Activated CD8-positive, alpha-beta T cell treated with anti-CD3 and anti-CD28 coated beads, Interleukin-2, amount 10 ng/mL, durations not matched to agents 7 days and 5 days (primary cell): ENCODE measurements around the gene COQ6. TPM values are rescaled to one million over a fixed set of nuclear protein-coding genes. Genes with fewer than 3 reads are reported as not detected.
"Not testable (repeated sequence)": the region's sequence is repeated elsewhere in the genome, so short reads cannot be mapped to it uniquely, and the experiment has no call there.

Experiments
- ATAC-seq: fragments of 150-1000 bp; cut with Tn5 transposase; one replicate; pipeline ENCODE4 v1.10.0; 2021; ENCODE audit warnings: moderate library complexity
- CTCF ChIA-PET: fragments of 350-600 bp; sonication (Branson Sonifier 250); formaldehyde crosslinking; loops from one replicate; lab custom pipeline; 2021; ENCODE audit warnings: antibody characterized with exemption; lab: Charles Lee
- POLR2A ChIA-PET: fragments of 350-600 bp; sonication (Branson Sonifier 250); formaldehyde crosslinking; loops from one replicate; lab custom pipeline; 2021; ENCODE audit warnings: antibody characterized with exemption; lab: Charles Lee
- DNase-seq: peaks from one replicate; pipeline ENCODE4 v3.0.0-alpha.2; 2020
- H3K27ac Mint-ChIP-seq: one replicate; pipeline ENCODE4 v1.8.0; 2021; ENCODE audit warnings: mild to moderate bottlenecking, mixed read lengths
- H3K27me3 Mint-ChIP-seq: one replicate; pipeline ENCODE4 v1.8.0; 2021; ENCODE audit warnings: low read depth, mixed read lengths
- H3K36me3 Mint-ChIP-seq: one replicate; pipeline ENCODE4 v1.8.0; 2021; ENCODE audit warnings: low read depth, mixed read lengths
- H3K4me1 Mint-ChIP-seq: one replicate; pipeline ENCODE4 v1.8.0; 2021; ENCODE audit warnings: low read depth, mixed read lengths
- H3K4me3 Mint-ChIP-seq: one replicate; pipeline ENCODE4 v1.8.0; 2021; ENCODE audit warnings: mild to moderate bottlenecking, mixed read lengths
- H3K9me3 Mint-ChIP-seq: one replicate; pipeline ENCODE4 v1.8.0; 2022; ENCODE audit warnings: mixed read lengths; ENCODE audit not compliant: insufficient read depth
- total RNA-seq, 2 experiments: library from RNA; stranded (reverse); gene quantifications; one replicate each; pipeline ENCODE4 v1.2.3, GENCODE V29; 2021

The COQ6 gene
- total RNA-seq, 2 experiments from 2014 or later, result 18.9 to 19.0 TPM

DNA sequence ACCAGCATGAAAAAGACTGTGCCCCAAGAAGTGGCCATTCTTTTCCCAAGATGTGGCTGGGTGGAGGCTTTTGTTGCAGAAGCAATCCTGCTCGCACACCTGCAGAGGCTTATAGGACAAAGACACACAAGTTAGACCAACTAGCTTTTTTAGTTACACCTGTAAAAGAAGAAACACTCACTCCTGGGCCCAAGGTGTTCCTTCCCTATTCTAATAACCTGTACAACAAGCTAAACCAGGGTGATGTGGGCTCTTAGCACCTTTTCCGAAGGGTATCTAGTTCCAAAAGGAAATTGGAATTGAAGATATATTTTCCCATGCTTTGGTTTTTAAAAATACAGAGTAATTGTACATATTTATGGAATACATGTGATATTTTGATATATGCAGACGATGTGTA is 38.0 kb downstream of the COQ6 start:
- DNase-seq, result no peak
- peaks cover 15% of the 10 kb centered on the region for H3K36me3 Mint-ChIP-seq
- no peaks in the 10 kb centered on the region for H3K9me3 Mint-ChIP-seq
- no peaks in the 10 kb centered on the region for H3K4me1 Mint-ChIP-seq
- no peaks in the 10 kb centered on the region for H3K27me3 Mint-ChIP-seq
- POLR2A ChIA-PET, result no interaction called here
- no peak overlapping the region for H3K4me3 Mint-ChIP-seq
- CTCF ChIA-PET, result no interaction called here
- no peak overlapping the region for H3K27ac Mint-ChIP-seq
- no peak for ATAC-seq

DNA sequence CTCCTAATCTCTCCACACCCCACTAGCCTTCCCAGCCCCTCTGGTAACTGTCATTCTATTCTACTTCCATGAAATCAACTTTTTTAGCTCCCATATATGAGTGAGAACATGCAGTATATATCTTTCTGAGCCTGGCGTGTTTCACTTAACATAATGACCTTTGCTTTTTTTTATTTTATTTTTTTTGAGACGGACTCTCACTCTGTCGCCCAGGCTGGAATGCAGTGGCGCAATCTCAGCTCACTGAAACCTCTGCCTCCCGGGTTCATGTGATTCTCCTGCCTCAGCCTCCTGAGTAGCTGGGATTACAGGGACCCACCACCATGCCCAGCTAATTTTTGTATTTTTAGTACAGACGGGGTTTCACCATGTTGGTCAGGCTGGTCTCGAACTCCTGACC is 38.6 kb downstream of the COQ6 start:
- peaks cover 15% of the 10 kb centered on the region for H3K36me3 Mint-ChIP-seq
- ATAC-seq, CTCF ChIA-PET: not testable (repeated sequence)

DNA sequence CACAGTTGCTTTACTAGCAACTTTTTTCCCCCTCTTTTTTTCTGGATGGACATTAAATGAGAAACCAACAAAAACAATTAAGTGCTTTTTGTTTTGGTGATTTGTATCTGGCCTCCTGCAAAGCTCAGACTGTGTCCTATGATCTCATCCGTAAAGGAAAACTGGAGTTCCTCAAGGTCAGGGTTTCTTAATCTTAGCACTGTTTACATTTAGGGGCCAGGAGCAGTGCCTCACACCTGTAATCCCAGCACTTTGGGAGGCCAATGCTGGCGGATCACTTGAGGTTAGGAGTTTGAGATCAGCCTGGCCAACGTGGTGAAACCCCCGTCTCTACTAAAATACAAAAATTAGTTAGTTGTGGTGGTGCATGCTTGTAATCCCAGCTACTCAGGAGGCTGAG is 41.0 kb downstream of the COQ6 start:
- Mint-ChIP-seq H3K4me3 (no peak overlapping the region), H3K27ac (no peak overlapping the region), H3K36me3 (peaks cover 8% of the 10 kb centered on the region), H3K9me3 (no peaks in the 10 kb centered on the region), H3K4me1 (no peaks in the 10 kb centered on the region), H3K27me3 (no peaks in the 10 kb centered on the region)
- ATAC-seq (no peak), DNase-seq (no peak)
- ChIA-PET CTCF (no interaction called here), POLR2A (no interaction called here)

More for the DNA sequence above, 38.6 kb downstream of the COQ6 start:
- H3K4me3 Mint-ChIP-seq, H3K4me1 Mint-ChIP-seq, H3K27me3 Mint-ChIP-seq, POLR2A ChIA-PET, DNase-seq, H3K27ac Mint-ChIP-seq, H3K9me3 Mint-ChIP-seq: not testable (repeated sequence)

- H3K27ac Mint-ChIP-seq, DNase-seq, CTCF ChIA-PET, H3K4me3 Mint-ChIP-seq, H3K27me3 Mint-ChIP-seq, ATAC-seq, H3K4me1 Mint-ChIP-seq, POLR2A ChIA-PET, H3K36me3 Mint-ChIP-seq, H3K9me3 Mint-ChIP-seq: not testable (repeated sequence)
These were observed 44.8 kb downstream of the COQ6 start for GRCh38 chr14:73994926-73995325.

DNA sequence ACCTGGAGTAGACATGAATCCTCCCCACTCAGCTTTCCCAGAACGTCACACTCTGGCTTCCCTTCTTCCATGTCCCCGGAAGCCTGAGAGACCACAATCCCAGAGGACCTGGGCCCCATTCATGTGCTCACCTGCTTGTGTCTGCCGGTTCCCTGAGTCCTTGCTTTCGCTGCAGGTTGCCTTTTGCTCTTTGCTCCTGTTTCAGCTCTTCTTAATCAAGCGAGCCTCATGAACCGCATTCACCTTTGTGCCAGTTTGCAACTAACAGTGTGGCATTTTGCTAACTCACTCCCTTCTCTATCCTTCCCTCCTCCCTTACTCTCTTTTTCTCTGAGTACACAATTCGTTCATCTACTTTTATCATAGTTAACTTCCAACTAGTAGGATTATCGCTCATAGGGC is 45.9 kb downstream of the COQ6 start:
- POLR2A ChIA-PET, result interaction anchor here (0.6 kb wide), 1 partner anchor 256 kb away, joined by 3 read pairs; no protein-coding TSS in a partner anchor
- no peak overlapping the region for H3K27ac Mint-ChIP-seq
- no peaks in the 10 kb centered on the region for H3K9me3 Mint-ChIP-seq
- H3K36me3 Mint-ChIP-seq, result no peaks in the 10 kb centered on the region
- no peaks in the 10 kb centered on the region for H3K4me1 Mint-ChIP-seq
- DNase-seq (no peak), ATAC-seq (no peak)
- H3K4me3 Mint-ChIP-seq, result no peak overlapping the region
- no peaks in the 10 kb centered on the region for H3K27me3 Mint-ChIP-seq
- CTCF ChIA-PET, result no interaction called here

DNA sequence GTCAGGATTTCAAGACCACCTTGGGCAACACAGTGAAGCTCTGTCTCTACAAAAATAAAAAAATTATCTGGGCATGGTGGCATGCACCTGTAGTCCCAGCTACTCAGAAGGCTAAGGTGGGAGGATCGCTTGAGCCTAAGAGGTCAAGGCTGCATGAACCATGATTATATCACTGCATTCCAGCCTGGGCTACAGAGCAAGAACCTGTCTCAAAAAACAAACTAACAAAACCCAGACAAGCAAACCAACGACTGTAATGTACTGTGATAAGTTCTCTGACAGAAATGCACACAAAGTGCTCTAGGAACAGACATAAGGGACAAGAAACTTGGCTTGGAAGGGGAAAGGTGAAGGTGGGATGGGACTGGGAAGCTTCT is 46.6 kb downstream of the COQ6 start:
- ChIA-PET POLR2A (interaction anchor here (0.6 kb wide), 1 partner anchor 255 kb away, joined by 3 read pairs; no protein-coding TSS in a partner anchor), CTCF (no interaction called here)
- no peaks in the 10 kb centered on the region for H3K4me1 Mint-ChIP-seq
- DNase-seq (no peak), ATAC-seq (no peak)
- no peak overlapping the region for H3K27ac Mint-ChIP-seq
- no peaks in the 10 kb centered on the region for H3K9me3 Mint-ChIP-seq
- no peaks in the 10 kb centered on the region for H3K27me3 Mint-ChIP-seq
- H3K4me3 Mint-ChIP-seq, result no peak overlapping the region
- H3K36me3 Mint-ChIP-seq, result no peaks in the 10 kb centered on the region

GRCh38 chr14:73997108-73997943 is 47.2 kb downstream of the COQ6 start:
- Mint-ChIP-seq H3K4me1 (no peaks in the 10 kb centered on the region), H3K36me3 (no peaks in the 10 kb centered on the region), H3K4me3 (no peak overlapping the region), H3K9me3 (no peaks in the 10 kb centered on the region), H3K27me3 (no peaks in the 10 kb centered on the region), H3K27ac (no peak overlapping the region)
- CTCF ChIA-PET, result interaction anchor here (1.5 kb wide), 1 partner anchor 19 kb away, joined by 3 read pairs; no protein-coding TSS in a partner anchor
- DNase-seq (no peak), ATAC-seq (no peak)
- POLR2A ChIA-PET, result no interaction called here

GRCh38 chr14:73997944-73998447 is 47.9 kb downstream of the COQ6 start:
- no peak for ATAC-seq
- CTCF ChIA-PET, result interaction anchor here (1.5 kb wide), 1 partner anchor 18 kb away, joined by 3 read pairs; no protein-coding TSS in a partner anchor

GRCh38 chr14:73998726-73999125 is 48.6 kb downstream of the COQ6 start:
- H3K4me1 Mint-ChIP-seq, result no peaks in the 10 kb centered on the region
- no peaks in the 10 kb centered on the region for H3K9me3 Mint-ChIP-seq
- H3K27ac Mint-ChIP-seq, result no peak overlapping the region
- ChIA-PET CTCF (interaction anchor here (1.5 kb wide), 1 partner anchor 18 kb away, joined by 3 read pairs; no protein-coding TSS in a partner anchor), POLR2A (interaction anchor here (0.6 to 0.7 kb wide), 2 partner anchors 61 to 825 kb away, joined by 3 read pairs; no protein-coding TSS in a partner anchor)
- ATAC-seq (no peak), DNase-seq (no peak)
- H3K36me3 Mint-ChIP-seq, result no peaks in the 10 kb centered on the region
- no peaks in the 10 kb centered on the region for H3K27me3 Mint-ChIP-seq
- no peak overlapping the region for H3K4me3 Mint-ChIP-seq

More at GRCh38 chr14:73997944-73998447, 47.9 kb downstream of the COQ6 start:
- H3K27ac Mint-ChIP-seq, result no peak overlapping the region
- H3K4me3 Mint-ChIP-seq, result no peak overlapping the region
- no peaks in the 10 kb centered on the region for H3K9me3 Mint-ChIP-seq
- POLR2A ChIA-PET, result no interaction called here
- no peaks in the 10 kb centered on the region for H3K27me3 Mint-ChIP-seq
- DNase-seq, result no peak
- H3K4me1 Mint-ChIP-seq, result no peaks in the 10 kb centered on the region
- H3K36me3 Mint-ChIP-seq, result no peaks in the 10 kb centered on the region

DNA sequence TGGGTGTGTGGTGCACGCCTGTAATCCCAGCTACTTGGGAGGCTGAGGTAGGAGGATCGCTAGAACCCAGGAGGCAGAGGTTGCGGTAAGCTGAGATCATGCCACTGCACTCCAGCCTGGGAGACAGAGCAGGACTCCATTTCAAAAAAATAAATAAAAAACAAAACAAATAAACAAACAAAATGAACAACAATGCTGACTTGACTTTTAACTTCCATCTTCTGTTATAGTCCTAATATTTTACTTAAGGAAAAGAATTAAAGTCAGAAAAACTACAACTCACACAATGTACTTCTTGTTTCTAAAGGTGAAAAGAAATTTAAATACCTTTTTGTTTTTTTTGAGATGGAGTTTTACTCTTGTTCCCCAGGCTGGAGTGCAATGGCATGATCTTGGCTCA is 55.6 kb downstream of the COQ6 start:
- POLR2A ChIA-PET, H3K4me1 Mint-ChIP-seq, ATAC-seq, H3K4me3 Mint-ChIP-seq, H3K9me3 Mint-ChIP-seq, H3K27me3 Mint-ChIP-seq, DNase-seq, H3K27ac Mint-ChIP-seq, CTCF ChIA-PET: not testable (repeated sequence)
- peaks cover 13% of the 10 kb centered on the region for H3K36me3 Mint-ChIP-seq

- Mint-ChIP-seq H3K27me3 (no peaks in the 10 kb centered on the region), H3K4me1 (no peaks in the 10 kb centered on the region), H3K9me3 (no peaks in the 10 kb centered on the region), H3K4me3 (no peak overlapping the region), H3K27ac (no peak overlapping the region), H3K36me3 (peaks cover 15% of the 10 kb centered on the region)
- DNase-seq, result no peak
- ChIA-PET POLR2A (no interaction called here), CTCF (no interaction called here)
- no peak for ATAC-seq
These were observed 58.9 kb downstream of the COQ6 start for GRCh38 chr14:74008843-74009499.
